HEK293T (cell line): Measurements from ENCODE around the gene NEGR1.

Experiments used
- CTCF ChIA-PET: fragments of 350-600 bp; formaldehyde crosslinking; extraction: SDS; loops from one replicate; lab custom pipeline; 2021; ENCODE audit warnings: antibody characterized with exemption, inconsistent platforms; lab: Yijun Ruan, JAX
- POLR2A ChIA-PET: fragments of 350-600 bp; formaldehyde crosslinking; extraction: SDS; loops from one replicate; lab custom pipeline; 2020; ENCODE audit warnings: antibody characterized with exemption, inconsistent platforms; lab: Yijun Ruan, JAX
- DNase-seq: peaks from one replicate; pipeline ENCODE4 v3.0.0; 2012; ENCODE audit warnings: mixed read lengths; ENCODE audit errors: extremely low spot score
- ARNT ChIP-seq: fragments of 450-650 bp; IDR thresholded peaks from 2 replicates; pipeline ENCODE4 v1.6.1; 2017; ENCODE audit warnings: mild to moderate bottlenecking
- FOXA1 ChIP-seq: fragments of 450-650 bp; IDR thresholded peaks from 2 replicates; pipeline ENCODE4 v1.6.1; 2016; ENCODE audit warnings: mild to moderate bottlenecking
- FOXK2 ChIP-seq: fragments of 450-650 bp; IDR thresholded peaks from 2 replicates; pipeline ENCODE4 v1.6.1; 2016; ENCODE audit warnings: mild to moderate bottlenecking
- FOXM1 ChIP-seq: fragments of 450-650 bp; IDR thresholded peaks from 2 replicates; pipeline ENCODE4 v1.6.1; 2017; ENCODE audit warnings: mild to moderate bottlenecking, borderline replicate concordance
- L3MBTL2 ChIP-seq: fragments of 450-650 bp; conservative IDR thresholded peaks from 2 replicates; pipeline ENCODE4 v1.6.1; 2016; ENCODE audit warnings: mild to moderate bottlenecking
- LEF1 ChIP-seq: fragments of 450-650 bp; IDR thresholded peaks from 2 replicates; pipeline ENCODE4 v1.6.1; 2017; ENCODE audit warnings: mild to moderate bottlenecking, borderline replicate concordance
- NFRKB ChIP-seq: fragments of 450-650 bp; IDR thresholded peaks from 2 replicates; pipeline ENCODE4 v1.6.1; 2016; ENCODE audit warnings: mild to moderate bottlenecking, moderate library complexity
- SUZ12 ChIP-seq: fragments of 450-650 bp; IDR thresholded peaks from 2 replicates; pipeline ENCODE4 v1.6.1; 2016; ENCODE audit warnings: mild to moderate bottlenecking
- TARDBP ChIP-seq: fragments of 450-650 bp; IDR thresholded peaks from 2 replicates; pipeline ENCODE4 v1.6.1; 2016
- ZNF384 ChIP-seq: fragments of 450-650 bp; IDR thresholded peaks from 2 replicates; pipeline ENCODE4 v1.6.1; 2016

Gene NEGR1

GRCh38 chr1:71350330-71350729 lies 932.0 kb downstream of the NEGR1 start:
- DNase-seq: no peak
- TF ChIP-seq LEF1 (no peak), SUZ12 (no peak), ARNT (no peak), L3MBTL2 (no peak), FOXA1 (no peak), FOXK2 (no peak), ZNF384 (no peak), TARDBP (no peak), FOXM1 (no peak), NFRKB (no peak)
- ChIA-PET CTCF (no interaction called here), POLR2A (no interaction called here)
